CD14-positive monocyte (primary cell): Measurements from ENCODE around the gene ABHD12. TPM values are rescaled to one million over a fixed set of nuclear protein-coding genes. Genes with fewer than 3 reads are reported as not detected.
"Not testable (repeated sequence)": the region's sequence is repeated elsewhere in the genome, so short reads cannot be mapped to it uniquely, and the experiment has no call there.

Experiments used
- DNase-seq, 3 donors: peaks; one replicate each; pipeline ENCODE4 v3.0.0-alpha.2; 2011 to 2022
- H2AFZ ChIP-seq: 2 replicates; pipeline ENCODE4 v1.6.0; 2012; ENCODE audit warnings: mild to moderate bottlenecking, low read depth, low read length, inconsistent platforms; ENCODE audit not compliant: insufficient read depth, poor library complexity, severe bottlenecking
- H3K27ac ChIP-seq, 2 donors: 1 replicate in 1 of 2; 2 replicates in 1 of 2; pipeline ENCODE4 v1.5.1; 2012 to 2013; ENCODE audit warnings: low read length in 2 of 2, control low read depth in 1 of 2, inconsistent platforms in 1 of 2, low read depth in 1 of 2, mild to moderate bottlenecking in 1 of 2
- H3K27me3 ChIP-seq, 2 donors: one replicate each; pipeline versions ENCODE4 v1.6.0 to v1.6.1; 2011 to 2013; ENCODE audit warnings: low read length in 2 of 2; ENCODE audit not compliant: control insufficient read depth in 2 of 2, insufficient read depth in 2 of 2
- H3K36me3 ChIP-seq, 2 donors: replicated peaks in 1 of 2; 1 replicate in 1 of 2; 2 replicates in 1 of 2; pipeline versions ENCODE4 v1.5.1 to v1.6.1; 2012 to 2013; ENCODE audit warnings: low read length in 2 of 2, control low read depth in 1 of 2, inconsistent platforms in 1 of 2, mild to moderate bottlenecking in 1 of 2; ENCODE audit not compliant: insufficient read depth in 2 of 2, control insufficient read depth in 1 of 2
- H3K4me1 ChIP-seq, 2 donors: 1 replicate in 1 of 2; 2 replicates in 1 of 2; pipeline versions ENCODE4 v1.5.1 to v1.6.1; 2012 to 2013; ENCODE audit warnings: low read length in 2 of 2, control low read depth in 1 of 2, inconsistent platforms in 1 of 2, mild to moderate bottlenecking in 1 of 2, moderate library complexity in 1 of 2; ENCODE audit not compliant: insufficient read depth in 2 of 2, control insufficient read depth in 1 of 2
- H3K4me2 ChIP-seq: replicated peaks from 2 replicates; pipeline ENCODE3; 2012; ENCODE audit warnings: low read length, moderate library complexity, mild to moderate bottlenecking; ENCODE audit not compliant: poor library complexity, severe bottlenecking; ENCODE audit errors: extremely low read depth
- H3K4me3 ChIP-seq, 3 experiments: fragments of 200-600 bp in 1 of 3; sonication (generic) in 1 of 3; replicated peaks in 1 of 3; 1 replicate in 2 of 3; 2 replicates in 1 of 3; pipeline ENCODE4 v1.5.1; 2011 to 2013; ENCODE audit warnings: low read length in 3 of 3, mild to moderate bottlenecking in 3 of 3, control low read depth in 2 of 3, low read depth in 2 of 3, inconsistent platforms in 1 of 3, moderate library complexity in 1 of 3
- H3K79me2 ChIP-seq: 2 replicates; pipeline ENCODE4 v1.6.0; 2012; ENCODE audit warnings: mild to moderate bottlenecking, control low read depth, inconsistent platforms, low read length, moderate library complexity; ENCODE audit not compliant: insufficient read depth
- H3K9ac ChIP-seq: 2 replicates; pipeline ENCODE4 v1.6.0; 2017; ENCODE audit warnings: low read length, mild to moderate bottlenecking; ENCODE audit not compliant: insufficient read depth, poor library complexity, severe bottlenecking
- H3K9me3 ChIP-seq, 2 donors: replicated peaks in 1 of 2; 1 replicate in 1 of 2; 2 replicates in 1 of 2; pipeline versions ENCODE4 v1.5.1 to v1.6.1; 2012 to 2013; ENCODE audit warnings: low read length in 2 of 2, control low read depth in 1 of 2; ENCODE audit not compliant: control insufficient read depth in 1 of 2, insufficient read depth in 1 of 2
- H4K20me1 ChIP-seq: 2 replicates; pipeline ENCODE4 v1.6.0; 2012; ENCODE audit warnings: mild to moderate bottlenecking, low read length, control low read depth, moderate library complexity; ENCODE audit not compliant: insufficient read depth
- H3K27ac Mint-ChIP-seq, 7 donors: one replicate each; pipeline ENCODE4 v1.8.0; 2020; ENCODE audit warnings: mild to moderate bottlenecking in 7 of 7, mixed read lengths in 7 of 7, moderate library complexity in 6 of 7, inconsistent platforms in 2 of 7
- H3K27me3 Mint-ChIP-seq, 3 donors: one replicate each; pipeline ENCODE4 v1.8.0; 2021 to 2022; ENCODE audit warnings: low read depth in 3 of 3, mild to moderate bottlenecking in 3 of 3, mixed read lengths in 3 of 3, moderate library complexity in 3 of 3, inconsistent platforms in 1 of 3
- H3K36me3 Mint-ChIP-seq, 2 donors: one replicate each; pipeline ENCODE4 v1.8.0; 2020; ENCODE audit warnings: mixed read lengths in 2 of 2, inconsistent platforms in 1 of 2, mild to moderate bottlenecking in 1 of 2
- H3K4me1 Mint-ChIP-seq: one replicate; pipeline ENCODE4 v1.8.0; 2020; ENCODE audit warnings: mild to moderate bottlenecking, mixed read lengths
- H3K4me3 Mint-ChIP-seq, 2 donors: one replicate each; pipeline ENCODE4 v1.8.0; 2020; ENCODE audit warnings: mild to moderate bottlenecking in 2 of 2, mixed read lengths in 2 of 2, moderate library complexity in 1 of 2
- H3K9me3 Mint-ChIP-seq, 7 donors: one replicate each; pipeline ENCODE4 v1.8.0; 2020 to 2022; ENCODE audit warnings: mixed read lengths in 7 of 7, mild to moderate bottlenecking in 6 of 7, moderate library complexity in 6 of 7, inconsistent platforms in 2 of 7
- WGBS: methylation state at CpG from one replicate; pipeline ENCODE4 v1.1.5; 2013; ENCODE audit warnings: missing lambda C conversion rate; ENCODE audit not compliant: insufficient coverage; 5-methylcytosine and 5-hydroxymethylcytosine counted together
- intact Hi-C, 2 donors: fragments of 100-400 bp; cut with micrococcal nuclease; formaldehyde crosslinking; loops; one replicate each; pipeline versions ENCODE4 v1.15.0 to v1.15.1; 2023
- polyA plus RNA-seq, 3 donors: library from polyadenylated mRNA; depleted of rRNA in 1 of 3; unstranded in 2 of 3; stranded (reverse) in 1 of 3; fragments of 300-500 nt in 2 of 3; fragments of >200 nt in 1 of 3; fragmentation: Illumina TruSeq in 2 of 3; gene quantifications; 1 replicate in 2 of 3; 2 replicates in 1 of 3; pipeline ENCODE4 v1.2.3, GENCODE V29; 2012 to 2021
- TF ChIP-seq, protein P1 (sequence below): fragments of 200-600 bp; IDR thresholded peaks from one replicate; pipeline ENCODE4 v1.8.0; 2022; ENCODE audit warnings: antibody characterized with exemption, mild to moderate bottlenecking

ABHD12 gene
- polyA plus RNA-seq, 3 donors, result 20.3 to 34.5 (median 32.1) TPM

DNA sequence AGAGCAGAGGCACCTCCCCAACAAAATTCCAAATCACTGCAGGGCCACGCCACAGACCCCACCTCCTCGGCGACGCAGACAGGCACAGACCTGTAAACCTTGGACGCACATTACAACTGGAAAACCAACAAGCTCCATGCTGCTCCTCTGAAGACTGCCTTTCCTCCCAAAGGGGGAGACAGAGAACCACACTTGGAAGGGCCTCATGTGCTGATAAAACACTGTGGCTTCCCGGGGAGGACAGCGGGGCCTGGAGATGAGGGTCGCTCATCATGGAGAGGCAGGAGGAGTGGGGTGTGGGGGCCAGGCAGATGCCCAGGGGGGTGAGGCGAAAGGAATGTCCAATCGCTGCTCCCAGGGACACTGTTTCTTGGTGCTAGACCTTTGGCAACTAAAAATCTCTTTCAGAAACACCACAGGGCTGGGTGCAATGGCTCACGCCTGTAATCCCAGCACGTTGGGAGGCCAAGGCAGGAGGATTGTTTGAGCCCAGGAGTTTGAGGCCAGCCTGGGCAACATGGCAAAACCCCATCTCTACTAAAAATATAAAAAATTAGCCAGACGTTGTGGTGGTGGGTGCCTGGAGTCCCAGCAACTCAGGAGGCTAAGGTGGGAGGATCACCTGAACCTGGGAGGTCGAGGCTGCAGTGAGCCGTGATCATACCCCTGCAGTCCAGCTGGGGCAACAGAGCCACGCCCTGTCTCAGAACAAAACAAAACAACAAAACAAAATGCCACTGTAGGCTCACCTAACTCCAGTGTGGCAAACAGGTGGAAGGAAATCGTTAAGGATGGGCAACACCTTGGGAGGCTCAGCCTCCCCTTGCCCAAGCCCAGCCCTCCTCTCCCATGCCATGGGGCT lies 53.8 kb downstream of the ABHD12 start:
- H3K4me3 ChIP-seq, result no peak overlapping the region
- H3K36me3 Mint-ChIP-seq, result peaks cover 13 to 19% of the 10 kb centered on the region in 2 donors
- 90% methylated on average over 8 of the region's 17 CpGs for whole genome bisulfite sequencing
- no peaks in the 10 kb centered on the region for H3K4me1 ChIP-seq
- H3K9me3 ChIP-seq, result no peaks in the 10 kb centered on the region
- H4K20me1 ChIP-seq, result peaks cover 6% of the 10 kb centered on the region
- DNase-seq, result no peak
- no peaks in the 10 kb centered on the region for H3K4me1 Mint-ChIP-seq
- no peak overlapping the region for H3K4me3 Mint-ChIP-seq
- TF ChIP-seq, protein P1, sequence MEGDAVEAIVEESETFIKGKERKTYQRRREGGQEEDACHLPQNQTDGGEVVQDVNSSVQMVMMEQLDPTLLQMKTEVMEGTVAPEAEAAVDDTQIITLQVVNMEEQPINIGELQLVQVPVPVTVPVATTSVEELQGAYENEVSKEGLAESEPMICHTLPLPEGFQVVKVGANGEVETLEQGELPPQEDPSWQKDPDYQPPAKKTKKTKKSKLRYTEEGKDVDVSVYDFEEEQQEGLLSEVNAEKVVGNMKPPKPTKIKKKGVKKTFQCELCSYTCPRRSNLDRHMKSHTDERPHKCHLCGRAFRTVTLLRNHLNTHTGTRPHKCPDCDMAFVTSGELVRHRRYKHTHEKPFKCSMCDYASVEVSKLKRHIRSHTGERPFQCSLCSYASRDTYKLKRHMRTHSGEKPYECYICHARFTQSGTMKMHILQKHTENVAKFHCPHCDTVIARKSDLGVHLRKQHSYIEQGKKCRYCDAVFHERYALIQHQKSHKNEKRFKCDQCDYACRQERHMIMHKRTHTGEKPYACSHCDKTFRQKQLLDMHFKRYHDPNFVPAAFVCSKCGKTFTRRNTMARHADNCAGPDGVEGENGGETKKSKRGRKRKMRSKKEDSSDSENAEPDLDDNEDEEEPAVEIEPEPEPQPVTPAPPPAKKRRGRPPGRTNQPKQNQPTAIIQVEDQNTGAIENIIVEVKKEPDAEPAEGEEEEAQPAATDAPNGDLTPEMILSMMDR, result no peak
- H3K36me3 ChIP-seq, result peaks cover 7 to 21% of the 10 kb centered on the region in 2 donors
- H3K9ac ChIP-seq, result no peak overlapping the region
- H3K9me3 Mint-ChIP-seq, result peaks cover 0 to 8% (median 3%) of the 10 kb centered on the region in 7 donors
- H3K4me2 ChIP-seq, result no peak overlapping the region
- H3K27me3 ChIP-seq, result no peaks in the 10 kb centered on the region
- peak overlapping the region in 1 of 2 donors; percentile 51 for H3K27ac ChIP-seq
- H3K27ac Mint-ChIP-seq, result peak overlapping the region in 3 of 7 donors; percentile 15 to 66 (median 60)
- peaks cover 26% of the 10 kb centered on the region for H3K79me2 ChIP-seq
- H3K27me3 Mint-ChIP-seq, result no peaks in the 10 kb centered on the region
- intact Hi-C loops, result no loop called here
- H2AFZ ChIP-seq, result no peak overlapping the region

DNA sequence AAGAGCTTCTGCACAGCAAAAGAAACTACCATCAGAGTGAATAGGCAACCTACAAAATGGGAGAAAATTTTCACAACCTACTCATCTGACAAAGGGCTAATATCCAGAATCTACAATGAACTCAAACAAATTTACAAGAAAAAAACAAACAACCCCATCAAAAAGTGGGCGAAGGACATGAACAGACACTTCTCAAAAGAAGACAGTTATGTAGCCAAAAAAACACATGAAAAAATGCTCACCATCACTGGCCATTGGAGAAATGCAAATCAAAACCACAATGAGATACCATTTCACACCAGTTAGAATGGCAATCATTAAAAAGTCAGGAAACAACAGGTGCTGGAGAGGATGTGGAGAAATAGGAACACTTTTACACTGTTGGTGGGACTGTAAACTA lies 55.7 kb downstream of the ABHD12 start:
- H3K4me1 ChIP-seq, H3K27ac ChIP-seq, H3K27ac Mint-ChIP-seq, H3K27me3 Mint-ChIP-seq, H3K4me2 ChIP-seq, H3K27me3 ChIP-seq, H3K4me1 Mint-ChIP-seq, H3K9ac ChIP-seq, H3K9me3 ChIP-seq, H3K4me3 ChIP-seq, DNase-seq, intact Hi-C loops, H3K4me3 Mint-ChIP-seq, H4K20me1 ChIP-seq, H2AFZ ChIP-seq: not testable (repeated sequence)
- peaks cover 0 to 11% (median 4%) of the 10 kb centered on the region in 7 donors for H3K9me3 Mint-ChIP-seq
- H3K36me3 Mint-ChIP-seq, result peaks cover 13 to 19% of the 10 kb centered on the region in 2 donors
- H3K79me2 ChIP-seq, result peaks cover 11% of the 10 kb centered on the region
- WGBS, result no CpG with 5 or more reads among the region's 1 CpG
- peaks cover 7 to 21% of the 10 kb centered on the region in 2 donors for H3K36me3 ChIP-seq
